ENCODE data around the gene MYO7A.

GRCh38 chr11:77149716-77150392 is 21.8 kb downstream of the MYO7A start:
- TF ChIP-seq CTCF (IDR thresholded peaks at IDR 0.05; ENCODE audit: low read length) = no peak
- TF ChIP-seq EZH2 (optimal IDR thresholded peaks at IDR 0.05; ENCODE audit: low read depth, low read length) = no peak
- no peak for TF ChIP-seq EZH2phosphoT487 (IDR thresholded peaks at IDR 0.05; ENCODE audit: low read length)

Data from MM.1S (cell line).